Measurements from ENCODE around the gene CDKN1B. TPM values are rescaled to one million over a fixed set of nuclear protein-coding genes. Genes with fewer than 3 reads are reported as not detected.

The CDKN1B gene
- total RNA-seq, 1 donor from 2014 or later = 78.9 TPM

GRCh38 chr12:12721814-12722434 is 4.8 kb downstream of the CDKN1B start:
- no peaks in the 10 kb centered on the region for H3K9me3 Mint-ChIP-seq (ENCODE audit: unreplicated experiment)
- DNase-seq (ENCODE audit: extremely low spot score, unreplicated experiment) = no peak
- H3K4me1 Mint-ChIP-seq (ENCODE audit: unreplicated experiment) = peaks cover 44% of the 10 kb centered on the region
- peaks cover 51% of the 10 kb centered on the region for H3K36me3 Mint-ChIP-seq (ENCODE audit: unreplicated experiment)
- H3K27me3 Mint-ChIP-seq (ENCODE audit: unreplicated experiment) = no peaks in the 10 kb centered on the region
- no peak for TF ChIP-seq CTCF (IDR thresholded peaks at IDR 0.05)
- H3K4me3 Mint-ChIP-seq (ENCODE audit: unreplicated experiment) = peak overlapping the region; percentile 97
- peak overlapping the region; percentile 99 for H3K27ac Mint-ChIP-seq (ENCODE audit: unreplicated experiment)

GRCh38 chr12:12722435-12723148 is 5.4 kb downstream of the CDKN1B start:
- Mint-ChIP-seq H3K27me3 (ENCODE audit: unreplicated experiment) (no peaks in the 10 kb centered on the region), H3K4me3 (ENCODE audit: unreplicated experiment) (peak overlapping the region; percentile 97), H3K27ac (ENCODE audit: unreplicated experiment) (peak overlapping the region; percentile 99), H3K4me1 (ENCODE audit: unreplicated experiment) (peaks cover 47% of the 10 kb centered on the region), H3K36me3 (ENCODE audit: unreplicated experiment) (peaks cover 49% of the 10 kb centered on the region), H3K9me3 (ENCODE audit: unreplicated experiment) (no peaks in the 10 kb centered on the region)
- no peak for TF ChIP-seq CTCF (IDR thresholded peaks at IDR 0.05)
- no peak for DNase-seq (ENCODE audit: extremely low spot score, unreplicated experiment)

GRCh38 chr12:12723149-12723680 is 6.0 kb downstream of the CDKN1B start:
- peaks cover 50% of the 10 kb centered on the region for H3K4me1 Mint-ChIP-seq (ENCODE audit: unreplicated experiment)
- no peaks in the 10 kb centered on the region for H3K27me3 Mint-ChIP-seq (ENCODE audit: unreplicated experiment)
- TF ChIP-seq CTCF (IDR thresholded peaks at IDR 0.05) = no peak
- H3K27ac Mint-ChIP-seq (ENCODE audit: unreplicated experiment) = peak overlapping the region; percentile 99
- peaks cover 46% of the 10 kb centered on the region for H3K36me3 Mint-ChIP-seq (ENCODE audit: unreplicated experiment)
- H3K9me3 Mint-ChIP-seq (ENCODE audit: unreplicated experiment) = no peaks in the 10 kb centered on the region
- peak overlapping the region; percentile 97 for H3K4me3 Mint-ChIP-seq (ENCODE audit: unreplicated experiment)
- DNase-seq (ENCODE audit: extremely low spot score, unreplicated experiment) = no peak

GRCh38 chr12:12723681-12724420 is 6.7 kb downstream of the CDKN1B start:
- H3K27ac Mint-ChIP-seq (ENCODE audit: unreplicated experiment) = peak overlapping the region; percentile 99
- peaks cover 55% of the 10 kb centered on the region for H3K4me1 Mint-ChIP-seq (ENCODE audit: unreplicated experiment)
- H3K9me3 Mint-ChIP-seq (ENCODE audit: unreplicated experiment) = no peaks in the 10 kb centered on the region
- no peaks in the 10 kb centered on the region for H3K27me3 Mint-ChIP-seq (ENCODE audit: unreplicated experiment)
- no peak for DNase-seq (ENCODE audit: extremely low spot score, unreplicated experiment)
- peaks cover 39% of the 10 kb centered on the region for H3K36me3 Mint-ChIP-seq (ENCODE audit: unreplicated experiment)
- TF ChIP-seq CTCF (IDR thresholded peaks at IDR 0.05) = no peak
- peak overlapping the region; percentile 97 for H3K4me3 Mint-ChIP-seq (ENCODE audit: unreplicated experiment)
